GM12872 (cell line): ENCODE results near the gene CCSAP.

Source experiments
- CTCF ChIP-seq: IDR thresholded peaks from 3 replicates; pipeline ENCODE4 v1.5.1; 2011; ENCODE audit warnings: low read depth, mild to moderate bottlenecking, low read length, moderate library complexity; ENCODE audit not compliant: insufficient read depth

The CCSAP gene

GRCh38 chr1:229342656-229343569 is at the start of gene CCSAP:
TSS of gene CCSAP (minus strand) at chr1:229343047. CDS start at chr1:229342465, 582 bp downstream.
- TF ChIP-seq CTCF, result 0 out of 3 replicates have a peak, but pooled peaks have one; percentile 18

- TF ChIP-seq CTCF, result no peak
These were observed 47.3 kb upstream of the CCSAP start for GRCh38 chr1:229390130-229390529.

- no peak for TF ChIP-seq CTCF
These were observed 46.2 kb upstream of the CCSAP start for GRCh38 chr1:229388897-229389580.

- TF ChIP-seq CTCF, result no peak
These were observed 43.1 kb upstream of the CCSAP start for GRCh38 chr1:229385853-229386456.

- TF ChIP-seq CTCF, result no peak
These were observed 42.0 kb upstream of the CCSAP start for GRCh38 chr1:229384822-229385221.

GRCh38 chr1:229383961-229384360 is 41.1 kb upstream of the CCSAP start:
- TF ChIP-seq CTCF, result no peak

- no peak for TF ChIP-seq CTCF
These were observed 40.3 kb upstream of the CCSAP start for GRCh38 chr1:229383188-229383587.
